T-helper 22 cell (primary cell): ENCODE data around the gene NFIB.

Experiments
- DNase-seq: peaks from one replicate; pipeline ENCODE4 v3.0.0-alpha.2; 2020; ENCODE audit warnings: low read depth

The NFIB gene

GRCh38 chr9:14313951-14314423 is at the start of gene NFIB:
NFIB (minus strand) TSS chr9:14314141; CDS start chr9:14313511, 630 bp downstream.
- no peak for DNase-seq

GRCh38 chr9:14362175-14362574 is 48.2 kb upstream of the NFIB start:
- DNase-seq: no peak

GRCh38 chr9:14361074-14361473 is 47.1 kb upstream of the NFIB start:
- no peak for DNase-seq

- DNase-seq: no peak
Observed at GRCh38 chr9:14358523-14358922, 44.6 kb upstream of the NFIB start.

- DNase-seq: no peak
Observed at GRCh38 chr9:14356351-14357265, 42.7 kb upstream of the NFIB start.

DNA sequence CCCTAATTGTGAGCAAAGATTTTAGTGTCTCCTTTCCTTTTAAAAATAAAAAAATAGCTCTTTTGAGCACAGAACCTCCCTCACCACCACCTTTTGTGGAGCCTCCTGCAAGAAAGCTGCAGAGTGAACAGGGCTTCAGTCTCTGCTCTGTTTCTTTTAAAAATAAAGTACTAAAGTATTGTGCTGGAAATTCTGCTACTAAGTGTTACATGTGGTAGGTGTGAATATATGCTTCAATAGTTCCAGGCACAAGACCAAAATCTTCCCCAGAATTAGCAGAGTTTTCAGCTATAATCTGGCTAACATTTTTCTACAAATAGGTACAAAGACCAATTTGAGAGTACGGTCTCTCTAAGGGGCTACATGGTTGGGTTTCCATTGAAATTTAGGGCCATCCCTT is 40.3 kb upstream of the NFIB start:
- no peak for DNase-seq

DNA sequence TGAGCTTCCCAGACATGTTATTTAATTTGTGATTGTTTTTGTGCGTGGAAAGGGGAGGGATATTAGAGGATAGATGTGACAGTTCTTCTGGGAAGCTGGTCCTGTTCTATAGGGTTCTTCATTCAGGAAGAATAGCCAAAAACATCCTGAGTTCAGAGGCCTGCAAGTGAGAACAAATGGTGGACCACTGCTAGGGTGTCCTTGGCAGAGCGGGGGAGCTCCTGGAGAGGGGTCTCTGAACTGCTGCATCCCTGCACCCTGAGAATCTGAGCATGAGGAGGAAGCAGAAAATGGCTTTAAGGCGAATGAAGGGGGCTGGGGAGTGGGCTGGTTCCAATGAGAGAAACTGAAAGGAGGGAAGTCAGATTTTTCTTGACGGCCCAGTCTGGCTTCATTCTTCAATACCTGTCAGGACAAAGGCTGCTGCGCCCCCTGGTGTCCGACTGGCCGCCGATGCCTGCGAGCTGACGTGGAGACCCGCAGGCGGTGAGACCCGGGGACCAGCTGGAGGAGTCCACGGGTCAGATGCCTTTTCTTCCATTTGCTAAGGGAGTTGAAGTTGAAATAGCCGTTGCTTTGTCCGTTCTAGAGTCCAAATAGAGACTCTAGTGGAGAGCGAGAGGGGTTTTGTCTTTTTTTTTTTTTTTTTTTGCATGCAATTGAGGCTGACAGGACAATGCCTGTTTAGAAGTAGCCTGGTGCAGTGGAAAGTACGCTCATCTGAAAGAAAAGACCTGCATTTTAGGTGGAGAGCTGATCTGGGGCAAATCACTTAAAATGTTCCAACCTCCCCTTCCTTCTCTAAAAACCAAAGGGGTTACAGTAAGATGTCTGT is 39.5 kb upstream of the NFIB start:
- DNase-seq: peak; percentile 11

DNA sequence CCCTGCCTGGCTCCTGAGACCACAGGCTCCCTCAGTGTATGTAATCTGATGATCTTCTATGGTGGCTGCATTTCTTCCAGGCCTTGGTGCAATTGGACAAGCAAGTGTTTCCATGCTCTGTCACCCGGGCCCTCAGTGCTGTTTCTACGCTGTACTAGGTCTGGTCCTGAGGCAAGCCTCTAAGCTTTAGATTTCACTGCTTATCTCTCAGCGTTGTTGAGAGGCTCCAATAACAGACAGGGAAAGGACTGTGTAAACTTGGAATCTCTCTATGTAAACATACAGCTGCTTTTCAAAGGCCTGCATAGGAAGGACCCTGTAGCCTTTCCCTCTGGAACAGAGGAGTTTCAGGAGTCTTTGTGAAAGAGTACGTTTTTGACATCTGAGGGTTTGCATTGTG is 38.6 kb upstream of the NFIB start:
- DNase-seq: no peak

DNA sequence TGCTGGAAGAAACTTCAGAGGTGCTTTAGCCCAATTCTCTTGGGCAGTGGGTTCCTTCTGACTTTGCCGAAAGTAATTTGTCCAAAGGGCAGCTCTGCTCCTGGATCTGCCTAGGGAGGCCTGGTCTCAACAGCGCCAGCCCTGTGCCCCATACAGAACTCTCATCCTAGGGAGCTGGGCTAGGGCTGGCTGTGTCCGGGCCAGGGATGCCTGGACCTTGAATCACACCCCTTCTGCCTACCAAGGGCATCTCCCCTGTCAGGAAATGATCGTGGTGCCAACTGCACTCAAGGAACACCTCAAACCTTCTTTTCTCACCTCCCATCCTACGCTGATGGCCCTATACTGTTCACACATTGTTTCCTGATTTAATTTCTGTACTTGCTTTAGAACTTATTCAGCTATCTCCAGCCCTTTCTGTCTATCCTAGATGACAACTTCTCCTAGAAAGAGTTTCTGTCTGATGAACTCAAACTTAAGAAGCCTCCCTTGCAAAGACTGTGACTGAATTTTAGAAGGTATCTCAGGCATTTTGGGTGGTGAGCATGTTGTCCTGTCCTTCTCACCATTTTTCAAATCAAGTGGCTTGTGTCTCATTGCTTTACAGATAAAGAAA is 37.4 kb upstream of the NFIB start:
- DNase-seq: no peak

DNA sequence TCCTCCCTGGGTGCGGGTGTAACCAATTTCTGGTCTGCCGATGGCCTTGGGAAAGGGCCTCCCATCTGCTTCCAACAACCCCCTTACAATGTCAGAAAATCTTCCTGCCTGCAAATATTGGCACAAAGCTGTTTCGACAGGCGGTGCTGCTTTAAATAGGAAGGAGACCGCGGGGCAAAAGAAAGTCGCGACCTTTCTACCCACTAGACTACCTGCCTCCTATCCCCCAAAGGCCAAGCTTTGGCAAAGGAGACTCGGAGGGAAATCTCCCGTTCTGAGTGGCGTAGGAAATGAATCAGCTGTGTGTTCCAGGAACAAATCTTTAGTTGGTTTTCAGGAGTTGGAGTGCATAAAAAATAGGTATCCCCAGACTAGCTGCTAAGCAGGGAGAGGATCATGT is 36.8 kb upstream of the NFIB start:
- no peak for DNase-seq

- DNase-seq: no peak
Observed at GRCh38 chr9:14350349-14350728, 36.4 kb upstream of the NFIB start.

DNA sequence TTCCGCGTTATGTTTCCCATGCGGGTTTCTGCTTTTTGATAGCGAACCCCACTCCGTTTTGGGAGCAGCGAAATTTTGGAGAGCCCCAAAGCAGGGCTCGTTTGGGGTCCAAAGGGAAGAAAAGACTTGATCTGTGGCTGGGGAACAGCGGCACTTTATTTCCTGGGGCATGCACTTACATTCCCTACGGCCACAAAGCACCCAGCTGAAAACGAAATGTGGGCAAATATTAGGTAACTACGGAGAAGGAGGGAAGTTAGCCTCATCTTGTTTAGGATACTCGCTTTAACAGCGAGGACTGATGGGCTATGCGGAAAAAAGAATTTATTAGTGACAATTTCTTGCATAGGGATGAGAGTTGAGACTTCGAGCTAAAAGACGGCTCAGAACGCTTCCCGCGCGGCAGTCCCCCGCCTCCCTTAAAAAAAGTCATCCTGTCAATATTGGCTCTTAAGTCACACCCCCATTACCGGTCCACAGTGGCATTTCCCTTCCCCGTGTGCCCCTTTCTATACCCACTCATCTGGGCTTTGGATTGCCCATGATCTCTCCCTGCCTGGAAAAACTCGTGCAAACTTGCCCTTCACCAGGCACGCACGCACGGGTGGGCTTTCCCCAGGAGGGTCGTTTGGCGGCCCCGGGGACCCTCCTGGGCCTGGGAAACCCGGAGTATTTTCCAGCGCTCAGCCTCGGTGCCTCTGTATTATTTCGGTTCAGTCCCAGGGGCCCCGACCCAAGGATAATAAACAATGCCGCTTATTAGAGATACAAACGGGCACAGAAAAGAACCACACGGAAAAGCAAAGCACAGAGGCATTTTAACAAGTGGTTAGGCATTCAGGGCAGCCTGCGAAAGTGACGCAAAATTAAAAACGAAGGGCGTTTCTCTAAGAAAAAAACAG is 35.8 kb upstream of the NFIB start:
- DNase-seq: no peak

DNA sequence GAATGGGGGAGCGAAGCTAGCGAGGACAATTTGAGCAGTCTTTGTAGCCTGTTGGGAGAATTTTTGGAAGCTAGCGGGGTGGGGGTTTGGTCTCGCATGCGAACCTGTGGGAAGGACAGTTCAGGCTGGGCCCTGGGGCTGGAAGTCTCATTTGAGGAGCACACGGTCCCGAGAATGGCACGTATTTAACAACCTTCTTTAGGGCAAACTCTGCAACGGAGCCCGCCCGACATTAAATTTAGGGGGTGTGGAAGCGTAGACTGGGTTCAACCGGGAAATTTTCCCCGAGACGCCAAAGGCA is 35.2 kb upstream of the NFIB start:
- no peak for DNase-seq

- no peak for DNase-seq
Observed at GRCh38 chr9:14348373-14349145, 34.6 kb upstream of the NFIB start.

- DNase-seq: no peak
Observed at GRCh38 chr9:14348123-14348372, 34.1 kb upstream of the NFIB start.

- DNase-seq: no peak
Observed at GRCh38 chr9:14347406-14348122, 33.6 kb upstream of the NFIB start.

DNA sequence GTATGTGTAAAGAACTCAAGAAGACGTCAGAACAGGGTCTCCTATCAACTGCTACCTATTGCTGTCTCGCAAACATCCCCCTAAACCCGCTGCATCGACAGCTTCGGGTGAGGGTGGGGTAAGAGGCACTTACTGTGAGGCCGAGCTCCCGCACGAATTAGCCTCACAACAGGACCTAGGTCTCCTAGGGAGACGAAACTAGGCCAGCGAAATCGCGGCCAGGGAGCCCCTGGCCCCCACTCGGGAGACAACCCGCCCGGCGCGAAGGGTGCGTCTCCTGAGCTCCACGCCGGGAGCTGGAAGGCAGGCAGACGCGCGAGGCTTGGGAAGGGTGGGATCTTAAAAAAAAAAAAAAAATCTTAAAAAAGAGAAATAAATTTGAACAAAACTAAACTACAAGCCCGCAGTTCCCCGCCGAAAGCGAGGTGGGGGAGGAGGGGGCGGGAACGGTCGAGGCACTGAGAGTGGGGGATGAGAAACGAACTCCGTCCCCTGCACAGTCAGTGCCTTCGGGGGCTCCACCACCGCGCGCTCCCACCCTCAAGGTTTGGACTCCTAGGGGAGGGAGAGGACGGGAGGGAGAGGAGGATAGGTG is 33.0 kb upstream of the NFIB start:
- no peak for DNase-seq

- DNase-seq: no peak
Observed at GRCh38 chr9:14346231-14346791, 32.4 kb upstream of the NFIB start.

- DNase-seq: no peak
Observed at GRCh38 chr9:14345354-14346230, 31.7 kb upstream of the NFIB start.
